OCI-LY7 (cell line): ENCODE results near the gene MT2A. TPM values are rescaled to one million over a fixed set of nuclear protein-coding genes. Genes with fewer than 3 reads are reported as not detected.

Experiments used
- BruUV-seq: library from RNA; stranded (reverse); fragments of 400-500 nt; replicated peaks from 2 replicates; lab custom pipeline; 2021; lab: Mats Ljungman, UMichigan
- CTCF ChIA-PET: fragments of 300-600 bp; sonication (Branson Sonifier 250); formaldehyde crosslinking; loops from one replicate; lab custom pipeline; 2022; ENCODE audit warnings: antibody characterized with exemption; ENCODE audit not compliant: unreplicated experiment; lab: Charles Lee
- POLR2A ChIA-PET: fragments of 300-600 bp; sonication (Branson Sonifier 250); formaldehyde crosslinking; loops from one replicate; lab custom pipeline; 2022; ENCODE audit warnings: antibody characterized with exemption; lab: Charles Lee
- DNase-seq: peaks from one replicate; pipeline ENCODE4 v3.0.0-alpha.2; 2015; ENCODE audit warnings: low spot score
- H2AFZ ChIP-seq: fragments of 200-600 bp; sonication (generic), shearing (Covaris generic); 2 replicates; pipeline ENCODE4 v1.6.1; 2014; ENCODE audit warnings: mild to moderate bottlenecking, antibody characterized with exemption, low read length, moderate library complexity
- H3K27ac ChIP-seq: fragments of 200-600 bp; sonication (generic); 2 replicates; pipeline ENCODE4 v1.5.1; 2014; ENCODE audit warnings: mixed run types, low read depth, mild to moderate bottlenecking, moderate library complexity, low read length, inconsistent platforms; ENCODE audit not compliant: poor library complexity, severe bottlenecking
- H3K36me3 ChIP-seq: fragments of 200-600 bp; sonication (generic); 2 replicates; pipeline ENCODE4 v1.6.1; 2014; ENCODE audit warnings: mild to moderate bottlenecking, antibody characterized with exemption, low read length, moderate library complexity, mixed read lengths; ENCODE audit not compliant: insufficient read depth
- H3K4me1 ChIP-seq: fragments of 200-600 bp; sonication (generic); 2 replicates; pipeline ENCODE4 v1.5.1; 2014; ENCODE audit warnings: mild to moderate bottlenecking, low read length; ENCODE audit not compliant: insufficient read depth, poor library complexity, severe bottlenecking
- H3K4me2 ChIP-seq: fragments of 200-600 bp; sonication (generic); 2 replicates; pipeline ENCODE4 v1.6.1; 2014; ENCODE audit warnings: mild to moderate bottlenecking, low read length
- H3K4me3 ChIP-seq: fragments of 200-600 bp; sonication (generic); 2 replicates; pipeline ENCODE4 v1.5.1; 2014; ENCODE audit warnings: mild to moderate bottlenecking, low read depth, low read length; ENCODE audit not compliant: poor library complexity, severe bottlenecking
- H3K79me2 ChIP-seq: fragments of 200-600 bp; sonication (generic); 2 replicates; pipeline ENCODE4 v1.6.1; 2016; ENCODE audit warnings: low read depth, mild to moderate bottlenecking, low read length, moderate library complexity, mixed read lengths; ENCODE audit not compliant: insufficient read depth
- H3K9me2 ChIP-seq: fragments of 200-600 bp; sonication (generic); 2 replicates; pipeline ENCODE4 v1.6.1; 2016; ENCODE audit warnings: mild to moderate bottlenecking, low read length, mixed read lengths; ENCODE audit not compliant: insufficient read depth
- H3K9me3 ChIP-seq: fragments of 200-600 bp; sonication (generic); 2 replicates; pipeline ENCODE4 v1.6.1; 2014; ENCODE audit warnings: mild to moderate bottlenecking, mixed run types, low read length, mixed read lengths
- H4K20me1 ChIP-seq: fragments of 200-600 bp; sonication (generic); 2 replicates; pipeline ENCODE4 v1.6.1; 2014; ENCODE audit warnings: mild to moderate bottlenecking, antibody characterized with exemption, low read length, moderate library complexity, mixed read lengths; ENCODE audit not compliant: insufficient read depth
- CTCF ChIP-seq: fragments of 200-600 bp; sonication (generic); conservative IDR thresholded peaks from 2 replicates; pipeline ENCODE4 v1.5.1; 2014; ENCODE audit warnings: mild to moderate bottlenecking, antibody characterized with exemption, low read length, moderate library complexity, mixed read lengths
- EZH2phosphoT487 ChIP-seq: fragments of 200-600 bp; sonication (generic); IDR thresholded peaks from 2 replicates; pipeline ENCODE4 v1.6.1; 2018; ENCODE audit warnings: low read depth, borderline replicate concordance, mild to moderate bottlenecking, mixed run types, antibody characterized with exemption, low read length, moderate library complexity, mixed read lengths
- intact Hi-C: fragments of 100-400 bp; cut with micrococcal nuclease; formaldehyde crosslinking; loops from one replicate; pipeline ENCODE4 v1.10.0; 2022; ENCODE audit not compliant: unreplicated experiment
- total RNA-seq, 2 experiments: library from RNA; depleted of rRNA in 1 of 2; stranded (reverse); fragments of >200 nt in 1 of 2; shearing (Covaris generic) in 1 of 2; gene quantifications; 2 replicates each; pipeline ENCODE4 v1.2.3, GENCODE V29; 2014 to 2022

Gene MT2A
- total RNA-seq, 2 experiments from 2014 or later = 9.3 to 27.2 TPM

- CTCF ChIA-PET = no interaction called here
These were observed 26.5 kb downstream of the MT2A start for GRCh38 chr16:56634715-56635440.

GRCh38 chr16:56635441-56635967 is 27.1 kb downstream of the MT2A start:
- H3K9me2 ChIP-seq = no peaks in the 10 kb centered on the region
- H3K27ac ChIP-seq = no peak overlapping the region
- BruUV-seq = no TSS peak
- no peak for DNase-seq
- CTCF ChIA-PET = no interaction called here
- no peaks in the 10 kb centered on the region for H3K36me3 ChIP-seq
- H3K4me1 ChIP-seq = peaks cover under 1% of the 10 kb centered on the region
- TF ChIP-seq CTCF = no peak
- no peak for TF ChIP-seq EZH2phosphoT487
- intact Hi-C loops = no loop called here
- H3K9me3 ChIP-seq = no peaks in the 10 kb centered on the region
- no peak overlapping the region for H2AFZ ChIP-seq
- no peak overlapping the region for H3K4me3 ChIP-seq
- H4K20me1 ChIP-seq = no peaks in the 10 kb centered on the region
- no peaks in the 10 kb centered on the region for H3K79me2 ChIP-seq
- POLR2A ChIA-PET = no interaction called here
- H3K4me2 ChIP-seq = no peak overlapping the region

More at GRCh38 chr16:56634715-56635440, 26.5 kb downstream of the MT2A start:
- no peak for DNase-seq
- Histone ChIP-seq H2AFZ (no peak overlapping the region), H4K20me1 (no peaks in the 10 kb centered on the region), H3K27ac (no peak overlapping the region), H3K4me1 (peaks cover 7% of the 10 kb centered on the region), H3K9me2 (no peaks in the 10 kb centered on the region), H3K9me3 (no peaks in the 10 kb centered on the region), H3K4me3 (no peak overlapping the region), H3K79me2 (no peaks in the 10 kb centered on the region), H3K36me3 (no peaks in the 10 kb centered on the region), H3K4me2 (no peak overlapping the region)
- BruUV-seq = no TSS peak
- intact Hi-C loops = no loop called here
- POLR2A ChIA-PET = no interaction called here
- TF ChIP-seq EZH2phosphoT487 (no peak), CTCF (no peak)
